Endothelial cell of umbilical vein (primary cell): ENCODE measurements around the gene NID2. TPM values are rescaled to one million over a fixed set of nuclear protein-coding genes. Genes with fewer than 3 reads are reported as not detected.

Experiments used
- BruUV-seq: library from RNA; stranded (reverse); fragments of 400-500 nt; replicated peaks from 2 replicates; lab custom pipeline; 2021; lab: Mats Ljungman, UMichigan
- CTCF ChIA-PET: fragments of 300-600, 350-600 bp; sonication (Branson Sonifier 250); formaldehyde crosslinking; loops from one replicate; lab custom pipeline; 2021; ENCODE audit warnings: antibody characterized with exemption, inconsistent platforms; lab: Charles Lee
- POLR2A ChIA-PET: fragments of 300-600, 350-600 bp; sonication (Branson Sonifier 250); formaldehyde crosslinking; loops from one replicate; lab custom pipeline; 2021; ENCODE audit warnings: antibody characterized with exemption, inconsistent platforms; lab: Charles Lee
- DNase-seq: peaks from one replicate; pipeline ENCODE4 v3.0.0-alpha.2; 2011; ENCODE audit warnings: low read depth, low spot score
- FAIRE-seq: peaks from 2 replicates; lab custom pipeline; 2011; peaks lifted over from hg19 to GRCh38; lab: Jason Lieb, UNC
- H2AFZ ChIP-seq: 2 replicates; pipeline ENCODE4 v1.6.0; 2012; ENCODE audit warnings: low read depth, low read length, control low read depth, inconsistent platforms
- H3K27ac ChIP-seq: 2 replicates; pipeline ENCODE4 v1.5.1; 2011; ENCODE audit warnings: low read depth, mild to moderate bottlenecking, control low read depth, low read length, moderate library complexity; ENCODE audit not compliant: insufficient read depth
- H3K27me3 ChIP-seq, 2 experiments: 2 replicates each; pipeline versions ENCODE4 v1.6.0 to v1.6.1; 2011; ENCODE audit warnings: low read length in 2 of 2, mixed read lengths in 1 of 2; ENCODE audit not compliant: control insufficient read depth in 2 of 2, insufficient read depth in 2 of 2
- H3K36me3 ChIP-seq, 2 experiments: 2 replicates in 1 of 2; 3 replicates in 1 of 2; pipeline ENCODE4 v1.5.1; 2011; ENCODE audit warnings: low read length in 2 of 2, mild to moderate bottlenecking in 1 of 2, moderate library complexity in 1 of 2; ENCODE audit not compliant: control insufficient read depth in 2 of 2, insufficient read depth in 2 of 2; ENCODE audit errors: extremely low read depth in 1 of 2
- H3K4me1 ChIP-seq: 3 replicates; pipeline ENCODE4 v1.5.1; 2011; ENCODE audit warnings: mild to moderate bottlenecking, low read length; ENCODE audit not compliant: control insufficient read depth, insufficient read depth; ENCODE audit errors: extremely low read depth
- H3K4me2 ChIP-seq: 2 replicates; pipeline ENCODE4 v1.6.1; 2011; ENCODE audit warnings: low read length, control low read depth, mixed read lengths; ENCODE audit not compliant: insufficient read depth
- H3K4me3 ChIP-seq, 3 experiments: fragments of 200-600 bp in 1 of 3; sonication (generic), shearing (Covaris generic) in 1 of 3; replicated peaks in 1 of 3; 2 replicates each; pipeline ENCODE4 v1.5.1; 2011 to 2016; ENCODE audit warnings: control low read depth in 3 of 3, low read length in 3 of 3, mild to moderate bottlenecking in 2 of 3, inconsistent platforms in 1 of 3, low read depth in 1 of 3, moderate library complexity in 1 of 3; ENCODE audit not compliant: insufficient read depth in 1 of 3
- H3K79me2 ChIP-seq: 2 replicates; pipeline ENCODE4 v1.6.0; 2012; ENCODE audit warnings: low read length, inconsistent platforms; ENCODE audit not compliant: control insufficient read depth, insufficient read depth
- H3K9ac ChIP-seq: replicated peaks from 2 replicates; pipeline ENCODE3; 2011; ENCODE audit warnings: low read length, control low read depth; ENCODE audit not compliant: insufficient read depth; ENCODE audit errors: extremely low read depth
- H3K9me1 ChIP-seq: replicated peaks from 3 replicates; pipeline ENCODE4 v1.6.0; 2011; ENCODE audit warnings: mild to moderate bottlenecking, low read length; ENCODE audit not compliant: control insufficient read depth, insufficient read depth; ENCODE audit errors: extremely low read depth
- H3K9me3 ChIP-seq: replicated peaks from 2 replicates; pipeline ENCODE4 v1.5.1; 2012; ENCODE audit warnings: low read length, inconsistent platforms; ENCODE audit not compliant: control insufficient read depth, insufficient read depth
- H4K20me1 ChIP-seq: replicated peaks from 2 replicates; pipeline ENCODE3; 2011; ENCODE audit warnings: mild to moderate bottlenecking, low read length; ENCODE audit not compliant: control insufficient read depth, insufficient read depth; ENCODE audit errors: extremely low read depth
- FOS ChIP-seq: IDR thresholded peaks from 2 replicates; pipeline ENCODE4 v1.6.1; 2011; ENCODE audit warnings: mild to moderate bottlenecking, low read length, moderate library complexity, borderline replicate concordance; ENCODE audit not compliant: insufficient read depth
- JUN ChIP-seq: IDR thresholded peaks from 2 replicates; pipeline ENCODE4 v1.6.1; 2011; ENCODE audit warnings: borderline replicate concordance, low read depth; ENCODE audit not compliant: insufficient read length, insufficient read depth
- dilution Hi-C: fragments of 300-500 bp; cut with MboI; formaldehyde crosslinking; loops from one replicate; pipeline ENCODE4 v1.15.0; 2019; ENCODE audit warnings: low sequenced_read_pairs; ENCODE audit not compliant: extremely low pct_ligation_motif_present
- intact Hi-C: fragments of 100-400 bp; cut with micrococcal nuclease; formaldehyde crosslinking; loops from one replicate; pipeline ENCODE4 v1.10.0; 2022
- polyA plus RNA-seq, 4 experiments: library from polyadenylated mRNA; depleted of rRNA in 3 of 4; stranded (reverse) in 3 of 4; unstranded in 1 of 4; fragments of >200 nt; gene quantifications; 2 replicates each; pipeline versions ENCODE4 v1.2.1 to v1.2.3, GENCODE V29; 2011 to 2012; ENCODE audit warnings: missing spikeins in 1 of 4
- total RNA-seq: library from RNA; stranded (reverse); gene quantifications from 2 replicates; pipeline ENCODE4 v1.2.3, GENCODE V29; 2021
- TF ChIP-seq, protein P1 (sequence below), 2 donors: IDR thresholded peaks; 1 replicate in 1 of 2; 2 replicates in 1 of 2; pipeline ENCODE4 v1.5.1; 2011; ENCODE audit warnings: low read length in 2 of 2, mild to moderate bottlenecking in 2 of 2, moderate library complexity in 2 of 2, control low read depth in 1 of 2, inconsistent platforms in 1 of 2, low read depth in 1 of 2; ENCODE audit not compliant: insufficient read depth in 1 of 2; ENCODE audit errors: extremely low read depth in 1 of 2

NID2 gene
- total and polyA plus RNA-seq, 2 donors (not counting 3 experiments of a cell fraction or from before 2014, with no cell fraction given) = 22.5 to 56.7 TPM

DNA sequence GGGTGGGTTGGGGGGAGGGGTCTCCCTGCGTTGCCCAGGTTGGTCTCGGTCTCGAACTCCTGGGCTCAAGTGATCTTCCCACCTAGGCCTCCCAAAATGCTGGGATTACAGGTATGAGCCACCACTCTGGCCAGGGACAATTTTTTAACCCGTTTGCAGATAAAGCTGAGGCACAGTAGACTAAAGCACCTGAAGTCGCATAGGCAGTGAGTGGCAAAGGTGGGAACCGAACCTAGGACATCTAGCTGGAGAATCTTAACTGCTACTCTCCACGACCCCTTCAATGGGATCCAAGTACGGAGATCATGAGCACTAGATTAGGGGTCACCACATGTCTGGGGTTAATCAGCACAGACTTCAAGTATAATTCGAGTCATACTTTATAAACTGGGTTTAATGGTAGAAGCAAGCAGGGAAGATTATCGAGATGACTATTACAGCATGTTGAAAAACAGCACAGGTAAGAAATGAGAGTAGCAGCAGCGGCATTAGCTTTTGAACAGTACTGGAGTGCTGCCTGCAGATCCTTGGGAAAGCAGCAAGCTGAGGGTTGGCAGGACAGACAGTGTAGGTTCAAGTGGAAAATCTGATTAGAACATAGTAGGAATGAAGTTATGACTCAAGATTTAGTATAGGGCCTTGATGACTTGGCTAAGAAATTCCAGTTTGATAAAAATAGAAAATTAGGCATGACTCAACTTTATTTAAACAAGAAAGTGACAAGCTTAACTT lies 23.9 kb downstream of the NID2 start:
- DNase-seq (peak; percentile 42), FAIRE-seq (no peak)
- ChIA-PET POLR2A (no interaction called here), CTCF (interaction anchor here (0.8 to 2.5 kb wide), 10 partner anchors 10 to 49 kb away, joined by 3 to 15 read pairs (median 3); no protein-coding TSS in a partner anchor)
- TF ChIP-seq FOS (no peak), JUN (peak; percentile 38)
- Histone ChIP-seq H3K9ac (no peak overlapping the region), H3K4me3 (no peak overlapping the region), H3K9me1 (no peaks in the 10 kb centered on the region), H3K4me2 (no peak overlapping the region), H4K20me1 (no peaks in the 10 kb centered on the region), H3K36me3 (no peaks in the 10 kb centered on the region), H3K4me1 (peaks cover 4% of the 10 kb centered on the region), H3K9me3 (no peaks in the 10 kb centered on the region), H3K27me3 (no peaks in the 10 kb centered on the region), H3K79me2 (no peaks in the 10 kb centered on the region), H2AFZ (no peak overlapping the region), H3K27ac (no peak overlapping the region)
- BruUV-seq = no TSS peak
- dilution Hi-C loops (no loop called here), intact Hi-C loops (no loop called here)

DNA sequence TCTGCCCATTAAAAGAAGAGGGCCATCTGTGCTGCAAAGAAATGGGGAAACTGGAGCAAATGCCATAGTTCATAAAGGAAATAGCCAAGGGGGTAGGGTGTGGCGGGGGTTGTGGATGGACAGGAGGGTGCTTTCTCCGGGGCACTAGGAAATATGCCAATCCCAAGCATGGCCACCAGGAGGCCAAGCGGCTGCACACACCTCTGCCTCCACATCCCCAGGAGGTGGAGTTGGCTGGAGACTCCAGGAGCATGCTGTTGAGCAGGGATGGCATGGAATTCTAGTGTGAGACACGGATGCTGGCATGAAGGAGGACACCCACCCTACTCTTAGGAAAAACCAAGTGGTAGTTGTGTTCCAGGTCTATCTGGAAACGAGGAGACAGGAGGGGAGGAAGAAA lies 25.2 kb downstream of the NID2 start:
- TF ChIP-seq, protein P1, sequence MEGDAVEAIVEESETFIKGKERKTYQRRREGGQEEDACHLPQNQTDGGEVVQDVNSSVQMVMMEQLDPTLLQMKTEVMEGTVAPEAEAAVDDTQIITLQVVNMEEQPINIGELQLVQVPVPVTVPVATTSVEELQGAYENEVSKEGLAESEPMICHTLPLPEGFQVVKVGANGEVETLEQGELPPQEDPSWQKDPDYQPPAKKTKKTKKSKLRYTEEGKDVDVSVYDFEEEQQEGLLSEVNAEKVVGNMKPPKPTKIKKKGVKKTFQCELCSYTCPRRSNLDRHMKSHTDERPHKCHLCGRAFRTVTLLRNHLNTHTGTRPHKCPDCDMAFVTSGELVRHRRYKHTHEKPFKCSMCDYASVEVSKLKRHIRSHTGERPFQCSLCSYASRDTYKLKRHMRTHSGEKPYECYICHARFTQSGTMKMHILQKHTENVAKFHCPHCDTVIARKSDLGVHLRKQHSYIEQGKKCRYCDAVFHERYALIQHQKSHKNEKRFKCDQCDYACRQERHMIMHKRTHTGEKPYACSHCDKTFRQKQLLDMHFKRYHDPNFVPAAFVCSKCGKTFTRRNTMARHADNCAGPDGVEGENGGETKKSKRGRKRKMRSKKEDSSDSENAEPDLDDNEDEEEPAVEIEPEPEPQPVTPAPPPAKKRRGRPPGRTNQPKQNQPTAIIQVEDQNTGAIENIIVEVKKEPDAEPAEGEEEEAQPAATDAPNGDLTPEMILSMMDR (IDR thresholded peaks at IDR 0.05; ENCODE audit: extremely low read depth in 1 of 2, insufficient read depth in 1 of 2, low read depth in 1 of 2, low read length in 2 of 2) = peak; percentile 54 to 76
- no peak for TF ChIP-seq FOS
- Histone ChIP-seq H3K9me1 (no peaks in the 10 kb centered on the region), H3K27ac (no peak overlapping the region), H3K9ac (no peak overlapping the region), H3K4me3 (no peak overlapping the region), H2AFZ (no peak overlapping the region), H3K4me2 (no peak overlapping the region), H3K27me3 (peaks cover 0 to 2% of the 10 kb centered on the region in 2 experiments), H3K9me3 (no peaks in the 10 kb centered on the region), H3K79me2 (no peaks in the 10 kb centered on the region), H3K4me1 (peaks cover 4% of the 10 kb centered on the region), H4K20me1 (no peaks in the 10 kb centered on the region), H3K36me3 (no peaks in the 10 kb centered on the region)
- DNase-seq (peak; percentile 37), FAIRE-seq (peak; percentile 12)
- ChIA-PET POLR2A (no interaction called here), CTCF (interaction anchor here (0.7 to 2.5 kb wide), 4 partner anchors 23 to 72 kb away, joined by 3 to 15 read pairs (median 4); no protein-coding TSS in a partner anchor)
- intact Hi-C loops = loop anchor here (1.0 to 2.0 kb wide), 3 partner anchors 27 to 88 kb away; no protein-coding TSS in a partner anchor
- BruUV-seq = no TSS peak
- dilution Hi-C loops = no loop called here
